Activated T-cell treated with anti-CD3 and anti-CD28 coated beads for 48 hours (primary cell): Measurements from ENCODE around the gene IL12RB2.
"Not testable (repeated sequence)": the region's sequence is repeated elsewhere in the genome, so short reads cannot be mapped to it uniquely, and the experiment has no call there.

ENCODE experiments used
- DNase-seq: peaks from one replicate; pipeline ENCODE4 v3.0.0-alpha.2; 2020; ENCODE audit warnings: low read depth

IL12RB2 gene

DNA sequence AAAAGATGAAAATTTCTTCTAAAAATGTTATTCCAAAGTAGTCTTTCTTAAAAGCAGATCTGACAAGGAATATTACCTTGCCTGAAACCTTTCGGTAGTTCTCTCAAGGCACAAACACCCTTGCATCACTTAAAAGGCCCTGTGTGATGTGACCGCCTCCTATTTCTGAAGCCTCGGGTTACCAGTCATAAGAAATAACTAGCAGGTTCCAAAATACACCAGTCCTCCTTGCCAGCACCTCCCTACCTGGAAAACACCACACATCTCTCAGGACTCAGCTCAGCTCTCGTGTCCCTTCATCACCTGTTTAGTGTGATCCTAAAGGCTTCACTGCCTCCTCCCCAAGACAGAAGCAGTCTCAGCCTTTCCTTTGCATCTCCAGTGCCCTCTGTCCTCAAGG, 86.9 kb downstream of the IL12RB2 start:
- DNase-seq: no peak

DNA sequence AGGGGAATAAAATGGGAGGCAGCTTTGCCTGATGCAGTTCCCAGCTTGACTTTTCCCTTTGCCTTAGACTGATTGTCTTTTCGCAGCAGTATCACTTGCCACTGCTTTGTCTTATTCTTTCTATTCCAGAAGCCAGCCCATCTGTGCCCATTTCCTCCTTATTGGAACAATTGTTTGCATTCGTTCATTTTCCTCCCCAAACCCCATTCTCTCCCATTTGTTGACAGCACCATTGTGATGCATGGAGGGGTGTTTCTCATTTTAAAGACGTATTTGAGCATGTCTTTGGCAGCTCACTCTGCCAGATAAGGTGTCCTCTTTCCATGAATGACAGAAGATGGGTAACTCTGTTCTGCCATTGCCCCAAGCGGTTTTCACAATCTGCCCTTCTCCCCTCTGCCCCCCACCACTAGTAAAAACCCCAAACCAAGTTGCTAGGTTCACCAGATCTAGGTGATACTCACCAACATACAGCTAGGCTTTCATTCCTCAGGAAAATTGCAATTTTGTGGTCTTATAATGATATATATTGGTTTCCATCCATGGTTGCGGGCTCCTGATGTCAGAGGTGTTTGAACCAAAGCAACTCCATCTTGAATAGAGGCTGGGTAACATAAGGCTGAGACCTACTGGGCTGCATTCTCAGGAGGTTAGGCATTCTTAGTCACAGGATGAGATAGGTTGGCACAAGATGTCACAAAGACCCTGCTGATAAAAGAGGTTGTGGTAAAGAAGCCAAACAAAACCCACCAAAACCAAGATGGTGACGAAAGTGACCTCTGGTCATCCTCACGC, 91.7 kb downstream of the IL12RB2 start:
- no peak for DNase-seq

DNA sequence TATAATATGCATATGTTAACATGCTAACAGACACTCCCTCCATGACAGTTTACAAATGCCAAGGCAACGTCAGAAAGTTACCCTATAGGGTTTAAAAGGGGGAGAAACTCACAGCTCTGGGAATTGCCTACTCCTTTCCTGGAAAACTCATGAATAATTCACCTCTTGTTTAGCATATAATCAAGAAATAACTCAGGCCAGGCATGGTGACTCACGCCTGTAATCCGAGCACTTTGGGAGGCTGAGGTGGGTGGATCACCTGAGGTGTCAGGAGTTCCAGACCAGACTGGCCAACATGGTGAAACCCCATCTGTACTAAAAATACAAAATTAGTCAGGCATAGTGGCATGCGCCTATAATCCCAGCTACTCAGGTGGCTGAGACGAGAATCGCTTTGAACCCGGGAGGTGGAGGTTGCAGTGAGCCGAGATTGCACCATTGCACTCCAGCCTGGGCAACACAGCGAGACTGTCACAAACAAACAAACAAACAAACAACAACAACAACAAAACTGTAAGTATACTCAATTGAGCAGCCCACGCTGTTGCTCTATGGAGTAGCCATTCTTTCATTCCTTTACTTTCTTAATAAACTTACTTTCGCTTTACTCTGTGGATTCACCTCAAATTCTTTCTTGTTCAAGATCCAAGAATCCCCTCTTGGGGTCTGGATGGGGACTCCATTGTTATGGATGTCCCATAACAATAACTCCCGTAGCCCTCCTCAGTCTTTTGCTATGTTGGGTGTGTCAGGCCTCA, 92.5 kb downstream of the IL12RB2 start:
- DNase-seq: peak; percentile 66

DNA sequence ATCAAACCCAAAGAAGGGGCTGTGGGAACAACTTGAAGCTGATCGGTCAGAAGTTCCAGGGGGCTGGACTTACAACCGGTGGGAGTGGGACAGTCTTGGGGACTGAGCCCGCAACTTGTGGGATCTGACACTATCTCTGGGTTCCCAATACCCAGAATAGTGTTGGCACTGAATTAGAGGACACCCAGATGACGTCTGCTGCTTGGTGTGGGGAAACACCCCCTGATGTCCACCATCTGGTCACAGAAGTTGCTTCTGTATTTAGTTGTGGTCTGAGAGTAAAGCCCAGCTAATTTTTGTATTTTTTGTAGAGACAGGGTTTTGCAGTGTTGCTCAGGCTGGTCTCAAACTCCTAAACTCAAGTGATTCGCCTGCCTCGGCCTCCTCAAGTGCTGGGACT, 93.8 kb downstream of the IL12RB2 start:
- DNase-seq: no peak

DNA sequence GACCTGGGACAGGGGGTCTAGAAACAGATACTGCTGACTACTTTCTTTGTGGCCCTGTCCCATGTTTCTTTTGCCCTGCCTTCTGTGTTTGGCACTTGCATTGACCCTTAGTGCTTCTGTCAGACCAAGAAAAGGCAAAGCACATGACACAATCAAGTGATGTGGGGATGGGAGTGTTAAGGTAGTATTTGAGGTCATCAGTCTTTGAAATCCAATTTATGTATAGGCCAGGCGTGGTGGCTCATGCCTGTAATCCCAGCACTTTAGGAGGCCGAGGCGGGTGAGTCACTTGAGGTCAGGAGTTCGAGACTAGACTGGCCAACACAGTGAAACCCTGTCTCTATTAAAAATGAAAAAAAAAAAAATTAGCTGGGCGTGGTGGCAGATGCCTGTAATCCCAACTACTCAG, 96.5 kb downstream of the IL12RB2 start:
- DNase-seq: no peak

DNA sequence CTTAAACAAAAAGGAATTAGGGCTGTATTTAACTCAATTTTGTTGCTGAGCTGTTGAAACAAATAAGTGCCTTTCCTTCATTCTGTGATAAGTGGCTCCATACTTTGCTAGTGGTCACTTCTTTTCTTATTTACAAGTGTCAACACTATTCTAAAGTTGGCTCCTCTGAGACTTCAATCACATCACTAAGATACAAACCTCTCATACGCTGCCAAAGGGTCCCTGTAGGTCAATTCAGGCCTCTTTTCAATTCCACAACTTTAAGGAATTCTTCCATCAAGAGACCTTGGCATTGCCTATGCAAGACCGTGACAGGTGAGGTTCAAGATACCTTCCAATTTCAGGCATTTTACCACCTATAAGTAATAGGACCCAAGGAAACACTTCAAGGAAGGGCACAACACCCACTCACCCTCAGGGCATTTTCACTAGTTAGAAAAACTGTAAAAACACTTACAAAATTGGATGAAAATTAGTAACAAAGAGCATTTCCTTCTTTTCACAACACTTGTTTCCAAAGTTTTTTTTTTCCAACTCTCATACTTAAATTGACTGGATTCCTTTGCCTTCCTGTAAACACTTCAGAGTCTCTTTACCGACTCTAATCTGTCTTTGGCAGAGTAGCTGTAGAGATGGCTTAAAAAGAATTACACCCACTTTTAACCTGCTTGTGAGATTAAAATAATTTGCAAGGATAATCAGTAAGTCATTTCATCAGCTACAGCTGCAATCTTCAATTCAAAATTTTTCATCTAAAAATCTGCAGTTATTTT, 98.0 kb downstream of the IL12RB2 start:
- DNase-seq: no peak

DNA sequence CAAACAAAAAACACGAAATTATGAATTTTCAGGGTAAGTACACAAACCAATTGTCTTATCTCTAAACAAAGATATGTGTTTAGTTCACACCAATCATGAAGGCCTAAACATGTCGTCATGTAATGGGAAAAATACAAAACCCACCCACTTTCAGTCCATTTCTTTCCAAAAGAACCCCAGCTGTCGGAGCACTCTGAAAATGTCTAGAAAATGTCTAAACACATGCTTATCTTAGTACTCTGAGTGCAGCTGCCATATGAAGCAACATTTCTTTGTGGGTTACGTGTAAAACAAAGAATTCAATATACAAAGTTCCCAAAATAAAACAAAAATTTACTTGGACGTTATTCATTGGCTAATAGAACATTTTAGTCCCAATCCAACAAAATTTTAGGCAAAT, 99.8 kb downstream of the IL12RB2 start:
- no peak for DNase-seq

DNA sequence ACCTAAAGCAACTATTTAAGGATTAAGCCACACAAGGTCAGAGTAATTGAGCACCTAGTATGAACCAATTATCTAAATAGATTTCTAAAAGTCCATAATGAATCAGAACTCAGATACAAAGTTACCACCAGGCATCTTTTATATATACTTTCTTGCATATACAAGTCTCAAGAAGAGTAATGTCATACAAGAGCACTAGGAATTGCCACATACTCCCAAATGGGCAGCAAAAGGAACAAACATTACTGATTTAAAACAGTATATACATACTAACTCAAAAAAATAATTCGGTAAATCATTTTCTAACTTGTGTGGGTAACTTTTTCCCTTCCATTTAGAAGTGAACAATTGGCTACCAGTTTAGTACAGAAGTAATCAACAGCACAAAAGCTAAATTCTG, 100.5 kb downstream of the IL12RB2 start:
- no peak for DNase-seq

DNA sequence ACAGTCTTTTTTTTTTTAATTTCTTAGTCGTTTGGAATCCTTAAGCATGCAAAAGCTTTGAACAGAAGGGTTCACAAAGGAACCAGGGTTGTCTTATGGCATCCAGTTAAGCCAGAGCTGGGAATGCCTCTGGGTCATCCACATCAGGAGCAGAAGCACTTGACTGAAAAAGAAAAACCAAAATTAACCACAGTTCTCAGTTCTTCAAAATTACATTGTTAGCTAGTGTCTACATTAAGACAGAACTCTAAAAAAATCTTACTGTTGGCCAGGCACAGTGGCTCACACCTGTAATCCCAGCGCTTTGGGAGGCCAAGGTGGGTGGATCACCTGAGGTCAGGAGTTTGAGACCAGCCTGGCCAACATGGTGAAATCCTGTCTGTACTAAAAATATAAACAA, 105.4 kb downstream of the IL12RB2 start:
- not testable (repeated sequence) for DNase-seq

DNA sequence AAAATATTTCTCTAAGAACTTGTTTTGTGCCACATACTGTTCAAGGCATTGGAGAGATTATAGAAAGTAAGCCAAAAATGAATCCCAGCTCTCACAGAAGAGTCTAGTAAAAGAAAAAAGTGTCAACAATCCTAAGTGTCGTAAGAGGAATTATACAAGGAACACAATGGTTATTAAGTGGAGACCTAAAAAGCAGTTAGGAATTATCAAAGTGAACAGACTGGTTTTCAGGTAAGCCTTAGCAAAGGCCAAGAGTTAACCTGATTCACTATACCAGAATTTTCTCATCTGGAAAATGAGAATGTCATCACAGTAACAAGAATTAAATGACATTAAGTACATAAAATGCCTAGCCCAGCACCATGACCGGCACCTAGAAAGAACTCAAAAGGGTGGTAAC, 106.9 kb downstream of the IL12RB2 start:
- no peak for DNase-seq

DNA sequence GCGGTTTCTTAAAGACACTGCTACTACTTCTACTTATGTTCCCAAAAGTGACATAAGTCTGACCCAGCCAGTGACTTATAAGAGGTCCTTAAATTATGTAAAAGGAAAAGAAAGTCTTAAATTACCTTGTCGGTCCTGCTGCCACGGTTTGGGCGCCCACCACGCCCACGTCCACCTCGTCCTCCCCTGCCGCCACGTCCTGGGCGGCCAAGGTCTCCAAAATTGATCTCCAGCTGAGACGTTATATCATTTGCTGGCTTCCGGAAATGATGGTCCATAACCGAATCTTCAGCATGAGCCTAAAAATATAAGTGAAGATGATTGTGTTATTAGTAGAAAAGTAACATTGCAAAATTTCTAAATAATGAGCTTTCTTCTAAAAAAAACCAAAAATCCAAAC, 107.4 kb downstream of the IL12RB2 start:
- no peak for DNase-seq

DNA sequence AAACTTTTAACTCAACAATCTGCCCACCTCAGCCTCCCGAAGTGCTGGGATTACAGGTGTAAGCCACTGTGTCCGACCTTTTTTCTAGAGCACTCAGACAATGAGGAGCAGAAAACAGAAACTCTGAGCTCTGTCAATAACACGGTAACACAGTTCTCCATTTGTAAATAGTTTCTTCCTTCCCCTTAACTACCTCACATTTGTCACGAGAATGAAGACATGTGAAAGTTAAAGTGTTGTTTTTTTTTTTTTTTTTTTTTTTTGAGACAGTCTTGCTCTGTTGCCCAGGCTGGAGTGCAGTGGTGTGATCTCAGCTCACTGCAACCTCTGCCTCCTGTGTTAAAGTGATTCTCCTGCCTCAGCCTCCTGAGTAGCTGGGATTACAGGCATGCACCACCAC, 110.1 kb downstream of the IL12RB2 start:
- DNase-seq: not testable (repeated sequence)

DNA sequence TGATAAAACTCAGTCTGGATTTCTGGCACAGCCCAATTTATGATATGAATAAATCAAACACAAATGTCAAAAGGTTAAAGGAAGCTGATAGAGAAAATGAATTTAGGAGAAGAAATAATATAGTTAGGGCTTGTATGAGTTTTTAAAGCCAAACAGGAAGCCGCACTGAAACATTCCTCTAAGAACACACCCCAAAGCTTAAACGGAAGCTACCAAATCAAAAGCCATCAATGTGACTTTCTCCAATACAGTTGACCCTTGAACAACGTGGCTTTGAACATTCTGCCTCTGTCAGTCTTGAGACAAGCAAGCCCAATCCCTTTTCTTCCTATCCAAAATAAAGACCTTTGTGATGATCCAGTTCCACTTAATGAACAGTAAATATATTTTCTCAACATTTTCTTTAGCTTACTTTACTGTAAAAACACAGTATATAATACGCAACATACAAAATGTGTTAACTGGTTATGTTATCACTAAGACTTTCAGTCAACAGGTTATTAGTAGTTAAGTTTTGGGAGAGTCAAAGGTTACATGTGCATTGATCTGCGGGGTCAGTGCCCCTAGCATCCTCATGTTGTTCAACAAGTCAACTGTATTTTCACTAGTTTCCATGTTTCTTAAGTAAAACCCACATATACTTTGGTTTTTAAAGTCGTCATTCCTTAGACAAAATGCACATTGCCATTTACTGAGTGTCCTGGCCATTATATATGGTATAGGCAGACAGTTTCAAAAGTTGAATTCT, 111.3 kb downstream of the IL12RB2 start:
- no peak for DNase-seq

DNA sequence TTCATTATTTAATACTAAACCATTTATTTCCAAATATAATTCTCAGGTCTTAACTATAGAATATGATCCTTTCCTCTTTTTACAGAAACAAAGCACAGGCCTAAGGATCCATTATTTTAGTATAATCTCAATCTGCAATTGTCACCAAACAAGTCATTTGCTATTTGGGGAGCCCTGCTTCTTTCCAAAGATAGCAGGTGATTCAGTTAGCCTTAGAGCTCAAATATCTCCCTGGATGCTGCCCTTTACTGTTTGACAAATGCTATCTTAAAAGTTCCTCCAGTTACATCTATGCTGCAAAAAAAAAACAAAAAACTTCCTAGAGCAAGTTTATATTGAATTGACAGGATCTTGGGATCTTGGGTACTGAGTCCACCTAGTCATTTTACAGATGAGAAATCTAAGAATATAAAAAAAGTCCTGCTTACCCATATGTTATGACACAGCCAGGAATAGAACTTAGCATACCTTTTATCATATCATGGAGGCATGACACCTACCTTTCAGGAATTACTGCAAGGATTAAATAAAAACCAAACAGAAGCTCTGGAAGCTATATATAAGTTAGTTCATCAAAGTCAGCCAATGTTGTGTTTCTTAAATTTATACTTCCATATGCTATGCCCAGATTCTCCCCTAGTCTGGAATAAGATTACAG, 113.3 kb downstream of the IL12RB2 start:
- DNase-seq: no peak

DNA sequence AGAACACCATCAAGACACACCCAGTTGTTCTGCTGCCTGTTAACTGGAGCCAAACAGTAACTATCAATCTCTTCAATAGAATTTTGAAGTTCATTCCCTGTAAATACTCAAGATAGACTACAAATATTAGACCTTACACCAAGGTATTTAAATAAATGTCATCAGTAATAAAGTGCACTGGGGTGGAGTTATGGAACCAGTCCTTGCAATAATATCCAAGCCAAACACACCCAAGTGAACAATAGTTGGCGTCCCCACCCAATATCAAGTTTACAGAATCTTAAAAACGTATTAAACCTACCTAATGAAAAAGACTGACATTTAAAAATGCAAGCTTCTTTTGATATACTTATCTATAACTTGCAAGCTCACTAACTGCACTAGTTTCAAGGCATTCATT, 119.8 kb downstream of the IL12RB2 start:
- DNase-seq: no peak

DNA sequence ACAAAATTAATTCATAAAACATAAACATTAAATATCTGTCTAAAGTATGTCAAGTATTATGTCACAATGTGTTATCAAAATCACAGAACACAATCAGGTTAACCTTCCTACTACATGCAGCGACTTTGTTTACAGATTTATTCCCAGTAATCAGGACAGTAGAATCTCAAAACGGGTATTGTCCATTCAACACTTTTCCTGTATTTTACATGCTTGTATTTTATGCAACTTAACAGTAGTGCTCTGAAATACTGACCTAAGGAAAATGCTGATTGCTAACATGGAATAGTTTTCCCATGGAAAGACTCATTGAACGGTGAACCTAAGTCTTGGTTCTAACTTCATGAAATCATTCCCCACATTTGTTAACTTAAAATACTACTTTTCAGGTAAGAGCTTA, 120.3 kb downstream of the IL12RB2 start:
- no peak for DNase-seq

DNA sequence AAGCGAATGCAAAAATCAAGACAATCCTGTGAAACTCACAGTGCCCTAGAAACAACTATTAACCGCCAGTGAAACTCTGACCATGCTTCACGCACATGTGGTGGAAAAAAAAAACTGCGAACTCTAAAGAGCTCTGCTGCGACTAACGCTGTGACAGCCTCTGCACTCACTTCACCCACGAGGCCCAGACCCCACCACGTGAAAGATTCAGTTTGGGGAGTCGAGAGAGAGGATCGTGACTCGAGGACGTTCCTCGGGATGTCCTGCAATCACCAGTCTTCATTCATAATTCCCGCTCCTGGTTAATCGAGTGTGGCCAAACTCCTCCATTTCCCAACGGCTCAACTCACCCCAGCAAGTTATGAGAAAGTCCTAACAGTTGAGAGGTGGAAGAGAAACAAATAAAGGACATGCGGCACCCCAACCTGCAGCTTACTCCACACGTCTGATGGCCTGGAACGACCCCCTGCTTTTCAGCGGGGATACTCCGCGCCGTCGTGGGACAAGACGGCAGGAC, 121.4 kb downstream of the IL12RB2 start:
- peak; percentile 31 for DNase-seq

DNA sequence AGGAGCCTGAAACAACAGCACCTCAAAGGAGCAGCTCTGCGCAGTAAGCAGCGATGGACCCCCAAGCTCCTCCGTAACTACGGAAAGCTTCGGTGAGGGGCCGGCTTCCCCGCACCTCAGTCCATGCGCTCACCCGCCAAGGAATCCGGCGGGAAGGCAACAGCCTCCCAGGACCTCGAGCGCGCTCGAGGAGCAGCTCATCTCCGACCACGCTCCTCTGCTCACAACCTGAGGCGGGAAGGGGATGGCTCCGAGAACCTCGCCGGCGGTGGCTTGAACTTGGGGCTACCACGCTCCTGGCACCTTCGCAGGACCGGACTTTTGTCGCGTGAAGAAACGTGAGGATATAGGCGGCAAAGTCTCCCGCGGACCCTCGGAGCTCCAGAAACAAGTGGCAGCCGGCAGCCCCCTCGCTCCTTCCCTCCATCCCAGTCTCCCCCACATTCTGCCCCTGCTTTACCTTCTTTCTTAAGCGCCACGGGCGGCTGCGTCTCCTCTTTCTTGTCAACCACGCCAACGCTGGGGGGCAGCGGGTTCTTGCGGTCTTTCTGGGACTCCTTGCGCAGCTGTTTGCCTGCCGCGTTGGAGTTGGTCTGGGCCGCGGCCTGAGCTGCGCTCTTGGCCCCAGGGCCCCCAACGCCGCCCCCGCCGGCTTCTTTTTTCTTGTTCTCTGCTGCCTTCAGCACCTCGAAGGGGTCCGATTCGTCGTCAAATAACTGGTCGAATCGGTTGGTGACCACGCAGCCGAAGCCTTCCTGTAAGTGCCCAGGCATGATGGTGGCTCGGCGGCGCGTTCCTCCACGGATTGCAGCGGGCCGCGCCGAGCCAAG, 122.1 kb downstream of the IL12RB2 start:
- DNase-seq: no peak

DNA sequence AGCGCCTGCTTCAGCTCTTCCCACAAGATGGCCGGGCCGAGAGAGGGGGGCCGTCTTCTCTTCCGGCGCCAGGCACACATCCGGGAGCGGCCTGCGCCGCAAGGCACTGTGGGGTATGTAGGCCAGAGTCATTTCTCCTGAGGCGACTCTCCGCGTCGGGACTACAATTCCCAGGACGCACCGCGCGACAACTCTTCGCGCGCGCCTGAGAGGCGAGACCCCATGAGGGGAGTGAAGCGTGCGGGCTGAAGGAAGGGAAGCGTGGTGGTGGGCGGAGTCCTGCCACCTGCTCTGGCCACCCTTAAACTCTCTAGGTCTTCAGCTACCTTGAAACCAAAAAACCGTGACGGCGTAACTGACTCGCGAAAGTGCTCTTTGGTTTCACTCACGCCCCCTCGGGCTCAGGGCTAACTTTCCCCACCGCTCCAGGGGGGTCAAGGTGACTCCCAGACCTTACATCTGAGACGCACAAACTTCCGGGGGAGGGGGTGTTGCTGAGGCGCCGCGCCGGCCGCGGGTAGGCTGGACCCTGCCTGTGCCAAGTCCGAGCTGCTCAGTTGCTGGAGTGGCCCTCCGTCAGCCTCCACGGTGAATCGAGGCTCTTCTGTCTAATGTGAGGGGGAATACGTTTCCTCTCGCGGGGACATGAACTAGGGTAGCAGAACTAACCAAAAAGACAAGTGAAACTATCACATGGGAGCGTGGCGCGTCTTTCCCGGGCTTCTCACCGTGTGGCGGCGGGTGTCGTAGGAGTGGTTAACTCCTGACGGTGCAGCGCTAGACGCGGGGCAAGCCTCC, 122.9 kb downstream of the IL12RB2 start, which contains the start of gene SERBP1:
Gene SERBP1, minus strand, starts transcription at position 45 of the 798 bp plus-strand sequence. CDS start 102 bp downstream, outside the sequence.
- peak; percentile 92 for DNase-seq
